Measurements from ENCODE around the gene FER. TPM values are rescaled to one million over a fixed set of nuclear protein-coding genes. Genes with fewer than 3 reads are reported as not detected.

The FER gene
- total and polyA plus RNA-seq, 9 of the 15 experiments (the other 6 are each of a cell fraction or from before 2014, with no cell fraction given), result 6.7 to 18.2 (median 8.9) TPM

DNA sequence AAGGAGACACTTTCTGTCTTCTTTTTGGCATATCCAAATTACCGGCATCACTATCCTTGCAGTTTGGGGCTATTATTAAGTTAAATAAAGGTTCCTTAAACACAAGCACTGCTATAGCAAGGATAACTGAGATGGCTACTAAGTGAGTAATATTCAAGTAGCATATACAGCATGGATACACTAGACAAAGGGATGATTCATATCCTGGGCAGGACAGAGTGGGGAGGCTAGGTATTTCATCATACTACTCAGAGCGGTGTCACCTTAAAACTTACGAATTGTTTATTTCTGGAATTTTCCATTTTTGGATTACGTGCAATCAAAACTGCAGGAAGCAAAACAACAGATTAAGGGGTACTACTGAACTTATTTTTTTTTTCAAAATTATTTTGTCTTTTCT, 54.1 kb downstream of the FER start (continued):
- TF ChIP-seq CEBPG (CRISPR knock-in tag; IDR thresholded peaks at IDR 0.05) (peak; percentile 77), CEBPG (tag; conservative IDR thresholded peaks at IDR 0.05 in 1 of 2, IDR thresholded peaks at IDR 0.05 in 1 of 2) (peak; percentile 49 to 95; a peak in 3 of 4 replicates), ZFP30 (CRISPR knock-in tag; IDR thresholded peaks at IDR 0.05; ENCODE audit: borderline replicate concordance) (no peak), ZNF445 (CRISPR knock-in tag; IDR thresholded peaks at IDR 0.05; ENCODE audit: low read depth) (no peak), TRIM24 (IDR thresholded peaks at IDR 0.05) (peak; percentile 66 to 85; a peak in 3 of 4 replicates), GABPB2 (CRISPR knock-in tag; conservative IDR thresholded peaks at IDR 0.05) (no peak), SRSF1 (IDR thresholded peaks at IDR 0.05; ENCODE audit: low read depth, low read length) (no peak), CCNT2 (IDR thresholded peaks at IDR 0.05; ENCODE audit: borderline replicate concordance, extremely low read depth, insufficient read length, low read depth, low read length) (no peak), SUPT5H (IDR thresholded peaks at IDR 0.05) (no peak), MCM5 (IDR thresholded peaks at IDR 0.05; ENCODE audit: low read depth) (no peak), ILK (tag; IDR thresholded peaks at IDR 0.05; ENCODE audit: borderline replicate concordance, low read depth) (no peak), SRF (CRISPR knock-in tag; IDR thresholded peaks at IDR 0.05) (no peak), SMAD3 (CRISPR knock-in tag; conservative IDR thresholded peaks at IDR 0.05) (no peak), MEIS2 (IDR thresholded peaks at IDR 0.05; ENCODE audit: partially characterized antibody) (peak; percentile 39)
- TF ChIP-seq, protein P1, sequence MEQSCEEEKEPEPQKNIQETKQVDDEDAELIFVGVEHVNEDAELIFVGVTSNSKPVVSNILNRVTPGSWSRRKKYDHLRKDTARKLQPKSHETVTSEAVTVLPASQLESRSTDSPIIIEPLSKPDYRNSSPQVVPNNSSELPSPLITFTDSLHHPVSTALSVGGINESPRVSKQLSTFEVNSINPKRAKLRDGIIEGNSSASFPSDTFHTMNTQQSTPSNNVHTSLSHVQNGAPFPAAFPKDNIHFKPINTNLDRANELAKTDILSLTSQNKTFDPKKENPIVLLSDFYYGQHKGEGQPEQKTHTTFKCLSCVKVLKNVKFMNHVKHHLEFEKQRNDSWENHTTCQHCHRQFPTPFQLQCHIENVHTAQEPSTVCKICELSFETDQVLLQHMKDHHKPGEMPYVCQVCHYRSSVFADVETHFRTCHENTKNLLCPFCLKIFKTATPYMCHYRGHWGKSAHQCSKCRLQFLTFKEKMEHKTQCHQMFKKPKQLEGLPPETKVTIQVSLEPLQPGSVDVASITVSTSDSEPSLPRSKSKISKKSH (CRISPR knock-in tag; IDR thresholded peaks at IDR 0.05), result no peak
- TF ChIP-seq, protein P2, sequence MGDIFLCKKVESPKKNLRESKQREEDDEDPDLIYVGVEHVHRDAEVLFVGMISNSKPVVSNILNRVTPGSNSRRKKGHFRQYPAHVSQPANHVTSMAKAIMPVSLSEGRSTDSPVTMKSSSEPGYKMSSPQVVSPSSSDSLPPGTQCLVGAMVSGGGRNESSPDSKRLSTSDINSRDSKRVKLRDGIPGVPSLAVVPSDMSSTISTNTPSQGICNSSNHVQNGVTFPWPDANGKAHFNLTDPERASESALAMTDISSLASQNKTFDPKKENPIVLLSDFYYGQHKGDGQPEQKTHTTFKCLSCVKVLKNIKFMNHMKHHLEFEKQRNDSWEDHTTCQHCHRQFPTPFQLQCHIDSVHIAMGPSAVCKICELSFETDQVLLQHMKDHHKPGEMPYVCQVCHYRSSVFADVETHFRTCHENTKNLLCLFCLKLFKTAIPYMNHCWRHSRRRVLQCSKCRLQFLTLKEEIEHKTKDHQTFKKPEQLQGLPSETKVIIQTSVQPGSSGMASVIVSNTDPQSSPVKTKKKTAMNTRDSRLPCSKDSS (IDR thresholded peaks at IDR 0.05; ENCODE audit: low read depth, partially characterized antibody), result no peak
- TF ChIP-seq, protein P3, sequence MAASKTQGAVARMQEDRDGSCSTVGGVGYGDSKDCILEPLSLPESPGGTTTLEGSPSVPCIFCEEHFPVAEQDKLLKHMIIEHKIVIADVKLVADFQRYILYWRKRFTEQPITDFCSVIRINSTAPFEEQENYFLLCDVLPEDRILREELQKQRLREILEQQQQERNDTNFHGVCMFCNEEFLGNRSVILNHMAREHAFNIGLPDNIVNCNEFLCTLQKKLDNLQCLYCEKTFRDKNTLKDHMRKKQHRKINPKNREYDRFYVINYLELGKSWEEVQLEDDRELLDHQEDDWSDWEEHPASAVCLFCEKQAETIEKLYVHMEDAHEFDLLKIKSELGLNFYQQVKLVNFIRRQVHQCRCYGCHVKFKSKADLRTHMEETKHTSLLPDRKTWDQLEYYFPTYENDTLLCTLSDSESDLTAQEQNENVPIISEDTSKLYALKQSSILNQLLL (CRISPR knock-in tag; IDR thresholded peaks at IDR 0.05; ENCODE audit: borderline replicate concordance), result no peak
- TF ChIP-seq, protein P4, sequence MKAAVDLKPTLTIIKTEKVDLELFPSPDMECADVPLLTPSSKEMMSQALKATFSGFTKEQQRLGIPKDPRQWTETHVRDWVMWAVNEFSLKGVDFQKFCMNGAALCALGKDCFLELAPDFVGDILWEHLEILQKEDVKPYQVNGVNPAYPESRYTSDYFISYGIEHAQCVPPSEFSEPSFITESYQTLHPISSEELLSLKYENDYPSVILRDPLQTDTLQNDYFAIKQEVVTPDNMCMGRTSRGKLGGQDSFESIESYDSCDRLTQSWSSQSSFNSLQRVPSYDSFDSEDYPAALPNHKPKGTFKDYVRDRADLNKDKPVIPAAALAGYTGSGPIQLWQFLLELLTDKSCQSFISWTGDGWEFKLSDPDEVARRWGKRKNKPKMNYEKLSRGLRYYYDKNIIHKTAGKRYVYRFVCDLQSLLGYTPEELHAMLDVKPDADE (conservative IDR thresholded peaks at IDR 0.05; ENCODE audit: control insufficient read depth, low read depth, low read length), result no peak
- TF ChIP-seq, protein P5, sequence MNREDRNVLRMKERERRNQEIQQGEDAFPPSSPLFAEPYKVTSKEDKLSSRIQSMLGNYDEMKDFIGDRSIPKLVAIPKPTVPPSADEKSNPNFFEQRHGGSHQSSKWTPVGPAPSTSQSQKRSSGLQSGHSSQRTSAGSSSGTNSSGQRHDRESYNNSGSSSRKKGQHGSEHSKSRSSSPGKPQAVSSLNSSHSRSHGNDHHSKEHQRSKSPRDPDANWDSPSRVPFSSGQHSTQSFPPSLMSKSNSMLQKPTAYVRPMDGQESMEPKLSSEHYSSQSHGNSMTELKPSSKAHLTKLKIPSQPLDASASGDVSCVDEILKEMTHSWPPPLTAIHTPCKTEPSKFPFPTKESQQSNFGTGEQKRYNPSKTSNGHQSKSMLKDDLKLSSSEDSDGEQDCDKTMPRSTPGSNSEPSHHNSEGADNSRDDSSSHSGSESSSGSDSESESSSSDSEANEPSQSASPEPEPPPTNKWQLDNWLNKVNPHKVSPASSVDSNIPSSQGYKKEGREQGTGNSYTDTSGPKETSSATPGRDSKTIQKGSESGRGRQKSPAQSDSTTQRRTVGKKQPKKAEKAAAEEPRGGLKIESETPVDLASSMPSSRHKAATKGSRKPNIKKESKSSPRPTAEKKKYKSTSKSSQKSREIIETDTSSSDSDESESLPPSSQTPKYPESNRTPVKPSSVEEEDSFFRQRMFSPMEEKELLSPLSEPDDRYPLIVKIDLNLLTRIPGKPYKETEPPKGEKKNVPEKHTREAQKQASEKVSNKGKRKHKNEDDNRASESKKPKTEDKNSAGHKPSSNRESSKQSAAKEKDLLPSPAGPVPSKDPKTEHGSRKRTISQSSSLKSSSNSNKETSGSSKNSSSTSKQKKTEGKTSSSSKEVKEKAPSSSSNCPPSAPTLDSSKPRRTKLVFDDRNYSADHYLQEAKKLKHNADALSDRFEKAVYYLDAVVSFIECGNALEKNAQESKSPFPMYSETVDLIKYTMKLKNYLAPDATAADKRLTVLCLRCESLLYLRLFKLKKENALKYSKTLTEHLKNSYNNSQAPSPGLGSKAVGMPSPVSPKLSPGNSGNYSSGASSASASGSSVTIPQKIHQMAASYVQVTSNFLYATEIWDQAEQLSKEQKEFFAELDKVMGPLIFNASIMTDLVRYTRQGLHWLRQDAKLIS (CRISPR knock-in tag; IDR thresholded peaks at IDR 0.05), result no peak
